VCaP (cell line): ENCODE data around the gene CDK2AP2.

ENCODE experiments used
- H3K27ac ChIP-seq: fragments of 450-650 bp; 2 replicates; pipeline ENCODE4 v1.5.1; 2017
- CTCF ChIP-seq: fragments of 450-650 bp; conservative IDR thresholded peaks from 2 replicates; pipeline ENCODE4 v1.5.1; 2017; ENCODE audit warnings: mild to moderate bottlenecking, moderate library complexity

The CDK2AP2 gene

GRCh38 chr11:67543585-67543984, 35.6 kb upstream of the CDK2AP2 start:
- TF ChIP-seq CTCF, result no peak
- no peak overlapping the region for H3K27ac ChIP-seq

GRCh38 chr11:67542971-67543370, 35.0 kb upstream of the CDK2AP2 start:
- no peak overlapping the region for H3K27ac ChIP-seq
- no peak for TF ChIP-seq CTCF

- H3K27ac ChIP-seq, result no peak overlapping the region
- no peak for TF ChIP-seq CTCF
Measured at GRCh38 chr11:67542169-67542568, 34.2 kb upstream of the CDK2AP2 start.

GRCh38 chr11:67541198-67541597, 33.2 kb upstream of the CDK2AP2 start:
- TF ChIP-seq CTCF, result no peak
- no peak overlapping the region for H3K27ac ChIP-seq

- no peak for TF ChIP-seq CTCF
- no peak overlapping the region for H3K27ac ChIP-seq
Measured at GRCh38 chr11:67539550-67539949, 31.6 kb upstream of the CDK2AP2 start.

GRCh38 chr11:67538823-67539505, 31.0 kb upstream of the CDK2AP2 start:
- no peak overlapping the region for H3K27ac ChIP-seq
- TF ChIP-seq CTCF, result no peak

- no peak overlapping the region for H3K27ac ChIP-seq
- TF ChIP-seq CTCF, result no peak
Measured at GRCh38 chr11:67538306-67538705, 30.3 kb upstream of the CDK2AP2 start.
